Forelimb muscle (tissue), 1 donor: ENCODE results near the gene MIOX. TPM values are rescaled to one million over a fixed set of nuclear protein-coding genes. Genes with fewer than 3 reads are reported as not detected.

ENCODE experiments used
- DNase-seq: peaks from one replicate; pipeline ENCODE4 v3.0.0-alpha.2; 2013; ENCODE audit warnings: low read depth
- polyA plus RNA-seq: library from polyadenylated mRNA; unstranded; fragments of 120-200 nt; gene quantifications from one replicate; pipeline ENCODE4 v1.2.1, GENCODE V29; 2013; ENCODE audit not compliant: insufficient read length

Gene MIOX
- polyA plus RNA-seq, 1 donor: 0.15 TPM

DNA sequence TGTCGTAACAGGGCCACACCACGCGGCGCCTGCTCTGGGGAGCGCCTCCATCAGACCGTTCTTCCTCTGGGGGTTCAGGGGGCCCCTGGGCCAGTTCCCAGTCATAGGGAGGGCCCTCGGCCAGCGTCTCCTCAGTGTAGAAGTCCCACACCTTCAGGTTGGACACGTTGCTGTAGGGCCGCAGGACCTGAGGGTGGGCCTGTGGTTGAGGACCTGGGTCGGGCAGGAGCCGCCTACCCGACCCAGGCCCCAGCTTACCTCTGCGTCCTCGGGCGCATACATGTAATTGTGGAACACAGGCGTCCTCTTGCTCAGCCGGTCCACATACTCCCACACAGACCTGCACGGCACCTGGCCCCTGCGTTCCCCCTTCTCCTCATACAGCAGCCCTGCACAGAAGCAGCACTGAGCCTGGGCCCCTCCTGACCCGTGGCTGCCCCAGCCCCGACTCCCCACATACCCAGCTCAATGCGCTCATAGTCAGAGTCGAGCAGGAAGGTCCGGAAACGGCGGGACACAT is 32.0 kb upstream of the MIOX start:
- no peak for DNase-seq

DNA sequence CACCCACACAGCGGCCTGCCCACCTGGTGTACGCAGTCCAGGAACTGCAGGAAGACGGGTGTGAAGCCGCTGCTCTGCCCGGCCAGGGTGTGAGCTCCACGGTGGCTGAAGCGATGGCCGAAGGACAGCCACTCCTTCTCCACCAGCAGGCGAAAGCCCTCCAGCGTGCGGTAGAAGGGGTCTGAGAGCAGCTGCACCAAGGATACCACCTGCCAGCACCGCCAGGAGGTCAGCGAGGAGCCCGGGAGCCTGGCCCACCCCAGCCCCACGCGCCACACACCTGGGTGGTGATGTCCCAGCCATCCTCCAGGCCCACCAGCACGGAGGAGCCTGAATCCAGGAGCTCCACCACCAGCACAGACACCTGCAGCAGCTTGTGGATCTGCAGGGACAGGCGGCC is 31.5 kb upstream of the MIOX start:
- DNase-seq: no peak

DNA sequence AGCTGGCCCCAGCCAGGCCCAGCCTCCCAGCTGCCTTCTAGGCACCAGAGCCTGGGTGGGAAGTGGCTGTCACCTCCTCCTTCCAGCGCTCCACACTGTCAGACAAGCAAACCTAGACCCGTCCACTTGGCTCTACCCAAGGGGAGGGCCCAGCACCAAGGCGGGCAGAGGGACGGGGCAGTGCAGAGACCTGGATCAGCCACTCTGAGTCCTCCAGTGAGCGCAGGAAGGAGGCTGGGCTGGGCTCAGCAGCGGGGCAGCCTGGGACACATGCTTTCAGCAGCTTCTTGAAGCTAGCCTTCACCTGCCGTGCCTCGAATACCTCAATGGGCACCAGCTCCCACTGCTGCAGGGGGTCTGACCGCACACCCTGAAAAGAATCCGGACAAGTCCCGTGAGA is 30.6 kb upstream of the MIOX start:
- DNase-seq: no peak

- DNase-seq: no peak
Observed at GRCh38 chr22:50456466-50457234, 30.0 kb upstream of the MIOX start.

GRCh38 chr22:50459016-50459415 is 27.6 kb upstream of the MIOX start:
- no peak for DNase-seq

GRCh38 chr22:50459496-50460140 is 27.0 kb upstream of the MIOX start:
- no peak for DNase-seq

- DNase-seq: no peak
Observed at GRCh38 chr22:50460938-50461337, 25.7 kb upstream of the MIOX start.

GRCh38 chr22:50461536-50461935 is 25.1 kb upstream of the MIOX start:
- no peak for DNase-seq

GRCh38 chr22:50461979-50462540 is 24.6 kb upstream of the MIOX start:
- DNase-seq: no peak

GRCh38 chr22:50463188-50463900 is 23.3 kb upstream of the MIOX start:
- DNase-seq: no peak

DNA sequence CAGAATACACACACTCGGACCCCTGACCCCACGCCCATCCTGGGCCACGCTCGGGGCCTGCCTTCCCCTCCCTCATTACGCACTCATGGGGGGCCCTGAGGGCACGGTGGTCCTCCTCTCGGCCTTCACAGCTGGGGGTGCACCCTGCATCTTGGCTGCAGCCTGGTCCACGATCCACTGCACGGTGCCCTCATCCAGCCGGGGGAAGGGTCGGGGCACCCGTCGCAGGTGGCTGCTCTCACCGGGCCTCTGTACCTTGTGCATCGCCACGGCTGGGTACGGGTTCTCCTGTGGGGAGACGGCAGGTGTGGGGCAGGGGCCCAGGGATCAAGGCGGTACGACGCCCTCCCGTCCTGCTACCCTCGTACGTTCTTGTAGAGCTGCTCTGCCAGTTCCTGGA is 22.2 kb upstream of the MIOX start:
- DNase-seq: no peak

DNA sequence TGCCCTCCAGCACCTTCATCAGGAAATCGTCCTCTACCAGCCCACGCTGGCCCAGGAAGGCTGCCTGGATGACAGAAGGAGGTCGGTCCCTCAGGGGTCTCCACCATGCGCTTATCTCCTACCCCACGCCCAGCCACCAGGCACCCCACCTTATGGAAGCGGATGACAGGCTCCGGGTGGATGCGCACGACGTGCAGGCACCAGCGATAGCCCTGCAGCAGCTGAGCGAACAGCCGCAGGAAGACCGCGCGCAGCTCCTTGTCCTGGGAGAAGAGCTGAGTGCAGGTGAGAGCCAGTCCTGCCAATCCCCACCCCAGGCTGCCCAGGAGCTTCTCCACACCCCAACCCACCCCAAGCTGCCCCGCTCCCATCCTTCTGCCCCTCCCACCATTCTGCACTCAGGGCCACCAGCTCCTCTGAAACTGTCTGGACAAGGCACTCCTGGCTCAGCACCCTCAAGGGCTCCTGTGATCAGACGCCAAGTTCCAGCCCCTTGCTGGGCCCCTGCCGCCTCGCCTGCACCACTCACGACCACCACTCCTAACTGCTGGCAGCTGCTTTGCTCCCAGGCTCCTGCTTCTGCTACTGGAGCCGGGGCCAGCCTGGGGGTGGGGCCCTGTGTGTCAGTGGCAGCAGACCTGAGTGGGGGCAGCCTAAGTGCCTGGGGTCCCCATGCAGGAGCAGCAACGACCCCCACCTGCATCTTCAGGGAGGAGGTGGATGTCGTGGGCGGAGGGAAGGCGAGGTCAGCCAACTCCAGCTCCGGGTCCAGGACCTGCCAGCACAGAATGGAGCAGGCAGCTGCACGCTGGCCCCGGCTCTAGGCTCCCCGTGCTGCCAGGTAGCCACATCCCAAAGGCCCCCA is 21.4 kb upstream of the MIOX start:
- DNase-seq: no peak

GRCh38 chr22:50467341-50467740 is 19.3 kb upstream of the MIOX start:
- no peak for DNase-seq

- DNase-seq: no peak
Observed at GRCh38 chr22:50467773-50468440, 18.8 kb upstream of the MIOX start.

DNA sequence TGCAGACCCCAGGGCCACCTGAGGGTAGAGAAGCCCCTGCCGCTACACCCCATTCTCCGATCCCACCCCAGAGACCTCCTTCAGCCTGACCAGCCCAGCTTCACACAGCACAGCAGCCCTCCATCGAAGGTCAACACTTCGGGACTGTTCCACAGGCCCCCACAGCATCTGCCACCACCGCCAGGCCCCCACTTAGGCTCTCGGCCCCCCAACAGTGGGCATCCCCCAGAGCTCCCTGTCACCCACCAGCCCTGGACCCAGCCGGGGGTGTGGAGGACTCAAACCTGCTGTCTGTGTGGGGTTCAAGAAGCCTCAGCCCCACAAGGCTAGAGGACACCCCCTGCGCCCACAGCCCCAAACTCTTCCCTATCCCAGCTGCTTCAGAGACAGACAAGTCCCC is 18.0 kb upstream of the MIOX start:
- DNase-seq: no peak

- DNase-seq: no peak
Observed at GRCh38 chr22:50469377-50470305, 17.0 kb upstream of the MIOX start.

GRCh38 chr22:50470491-50470890 is 16.2 kb upstream of the MIOX start:
- DNase-seq: no peak

DNA sequence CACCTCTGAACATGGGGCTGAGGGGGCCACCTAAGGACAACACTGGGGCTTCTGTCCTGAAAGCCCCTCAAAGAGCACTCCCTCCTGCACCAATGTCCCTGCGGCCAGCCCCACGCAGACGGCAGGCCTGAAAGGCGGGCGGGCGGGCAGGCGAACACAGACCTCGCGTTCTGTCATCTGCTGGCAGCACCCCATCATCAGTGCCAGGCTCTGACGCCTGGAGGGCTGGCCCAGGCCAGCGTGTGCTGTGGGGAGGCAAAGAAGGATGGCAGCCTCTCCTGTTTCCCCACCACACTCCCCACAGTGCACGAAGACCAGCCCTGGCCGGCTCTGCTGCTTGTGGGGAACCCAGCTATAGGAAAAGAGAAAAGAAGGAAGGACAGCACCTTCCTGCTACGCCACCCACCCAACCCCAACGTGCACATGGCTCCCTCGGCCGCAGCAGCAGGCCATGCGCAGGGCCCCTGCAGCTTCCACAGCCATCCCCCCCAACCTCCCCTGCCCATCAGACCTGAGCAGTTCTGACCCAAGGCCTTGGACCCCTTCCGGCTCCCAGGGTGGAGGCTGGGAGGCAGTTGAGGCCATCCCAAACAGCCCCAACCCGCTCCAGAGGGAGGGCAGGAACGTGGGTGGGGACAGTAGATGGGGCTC is 15.3 kb upstream of the MIOX start:
- DNase-seq: no peak

- no peak for DNase-seq
Observed at GRCh38 chr22:50471962-50472361, 14.7 kb upstream of the MIOX start.
